Measurements from ENCODE around the gene CDKL4.
A peak's percentile ranks its signal among the peaks of the same experiment; 100 is the strongest.

CDKL4 gene

GRCh38 chr2:39127973-39128372 lies 115.8 kb downstream of the CDKL4 start:
- H3K27ac Mint-ChIP-seq = peak overlapping the region; percentile 63
- no peaks in the 10 kb centered on the region for H3K9me3 Mint-ChIP-seq
- H3K36me3 Mint-ChIP-seq = peaks cover 13% of the 10 kb centered on the region
- peak overlapping the region; percentile 27 for H3K4me3 Mint-ChIP-seq
- ATAC-seq (peak; percentile 72), DNase-seq (ENCODE audit: low spot score in 2 of 2) (peak in 1 of 2 donors; percentile 67)
- peaks cover 34% of the 10 kb centered on the region for H3K4me1 Mint-ChIP-seq

Data from stimulated activated effector memory CD8-positive, alpha-beta T cell treated with anti-CD3 and anti-CD28 coated beads, Interleukin-12 subunit alpha, Interleukin-12 subunit beta, amount 100 ng/mL, for 72 hours (primary cell).